Ascending aorta (tissue), 2 donors: ENCODE results near the gene LGALS3. TPM values are rescaled to one million over a fixed set of nuclear protein-coding genes. Genes with fewer than 3 reads are reported as not detected.

Experiments used
- DNase-seq, 2 donors: peaks; one replicate each; pipeline ENCODE4 v3.0.0-alpha.2; 2019; ENCODE audit warnings: low spot score in 2 of 2
- H3K27ac ChIP-seq, 2 donors: fragments of 200-600 bp; sonication (generic); one replicate each; pipeline ENCODE4 v1.5.1; 2016 to 2017; ENCODE audit warnings: mild to moderate bottlenecking in 1 of 2
- H3K27me3 ChIP-seq: fragments of 200-600 bp; sonication (generic); one replicate; pipeline ENCODE4 v1.5.1; 2017
- H3K36me3 ChIP-seq, 2 donors: fragments of 200-600 bp; sonication (generic); one replicate each; pipeline ENCODE4 v1.5.1; 2016
- H3K4me1 ChIP-seq, 2 donors: fragments of 200-600 bp; sonication (generic); one replicate each; pipeline ENCODE4 v1.5.1; 2016 to 2017; ENCODE audit warnings: mild to moderate bottlenecking in 1 of 2
- H3K4me3 ChIP-seq, 2 donors: fragments of 200-600 bp; sonication (generic); one replicate each; pipeline ENCODE4 v1.5.1; 2016 to 2017; ENCODE audit warnings: mild to moderate bottlenecking in 1 of 2
- H3K9me3 ChIP-seq, 2 donors: fragments of 200-600 bp; sonication (generic); one replicate each; pipeline ENCODE4 v1.5.1; 2016
- CTCF ChIP-seq, 3 experiments: fragments of 200-600 bp in 2 of 3; fragments of 450-650 bp in 1 of 3; sonication (generic) in 2 of 3; IDR thresholded peaks; one replicate each; pipeline ENCODE4 v1.5.1; 2016 to 2019; ENCODE audit warnings: antibody characterized with exemption in 3 of 3, mild to moderate bottlenecking in 1 of 3, moderate library complexity in 1 of 3
- intact Hi-C: fragments of 100-400 bp; cut with DNase I; formaldehyde crosslinking; loops from one replicate; pipeline ENCODE4 v1.15.1; 2023
- total RNA-seq: library from RNA; depleted of rRNA; stranded (reverse); fragments of >200 nt; gene quantifications from one replicate; pipeline ENCODE4 v1.1.0, GENCODE V29; 2016

The LGALS3 gene
- total RNA-seq, 1 donor from 2014 or later = 358 TPM

GRCh38 chr14:55101698-55102097, 27.4 kb upstream of the LGALS3 start:
- Histone ChIP-seq H3K4me1 (peaks cover 14 to 26% of the 10 kb centered on the region in 2 donors), H3K36me3 (no peaks in the 10 kb centered on the region), H3K4me3 (no peak overlapping the region), H3K27ac (peak overlapping the region; percentile 73 to 84), H3K9me3 (no peaks in the 10 kb centered on the region), H3K27me3 (no peaks in the 10 kb centered on the region)
- no peak for DNase-seq
- TF ChIP-seq CTCF (IDR thresholded peaks at IDR 0.05) = no peak
- intact Hi-C loops = loop anchor here (2.0 to 5.0 kb wide), 2 partner anchors 29 to 49 kb away; partner anchors contain the start of gene MAPK1IP1L

GRCh38 chr14:55102141-55102621, 26.9 kb upstream of the LGALS3 start:
- peak; percentile 53 to 86 for DNase-seq
- no peaks in the 10 kb centered on the region for H3K27me3 ChIP-seq
- H3K9me3 ChIP-seq = no peaks in the 10 kb centered on the region
- H3K4me3 ChIP-seq = no peak overlapping the region
- intact Hi-C loops = loop anchor here (2.0 to 5.0 kb wide), 2 partner anchors 29 to 50 kb away; partner anchors contain the start of gene MAPK1IP1L
- H3K4me1 ChIP-seq = peaks cover 18 to 30% of the 10 kb centered on the region in 2 donors
- no peaks in the 10 kb centered on the region for H3K36me3 ChIP-seq
- H3K27ac ChIP-seq = peak overlapping the region; percentile 73 to 84
- no peak for TF ChIP-seq CTCF (IDR thresholded peaks at IDR 0.05)

- intact Hi-C loops = loop anchor here (2.0 to 5.0 kb wide), 2 partner anchors 30 to 51 kb away; partner anchors contain the start of gene MAPK1IP1L
- H3K36me3 ChIP-seq = no peaks in the 10 kb centered on the region
- H3K4me3 ChIP-seq = no peak overlapping the region
- DNase-seq = peak in 1 of 2 donors; percentile 83
- no peaks in the 10 kb centered on the region for H3K27me3 ChIP-seq
- H3K9me3 ChIP-seq = no peaks in the 10 kb centered on the region
- H3K27ac ChIP-seq = peak overlapping the region; percentile 73 to 84
- TF ChIP-seq CTCF (IDR thresholded peaks at IDR 0.05) = no peak
- H3K4me1 ChIP-seq = peaks cover 21 to 38% of the 10 kb centered on the region in 2 donors
These were observed 25.9 kb upstream of the LGALS3 start for GRCh38 chr14:55103005-55103640.

GRCh38 chr14:55103971-55104954, 24.8 kb upstream of the LGALS3 start:
- Histone ChIP-seq H3K27me3 (no peaks in the 10 kb centered on the region), H3K27ac (peak overlapping the region; percentile 73 to 84), H3K36me3 (no peaks in the 10 kb centered on the region), H3K4me1 (peaks cover 24 to 42% of the 10 kb centered on the region in 2 donors), H3K4me3 (no peak overlapping the region), H3K9me3 (no peaks in the 10 kb centered on the region)
- intact Hi-C loops = loop anchor here (2.0 to 5.0 kb wide), 2 partner anchors 31 to 52 kb away; partner anchors contain the start of gene MAPK1IP1L
- TF ChIP-seq CTCF (IDR thresholded peaks at IDR 0.05) = no peak
- DNase-seq = no peak

GRCh38 chr14:55105991-55106390, 23.1 kb upstream of the LGALS3 start:
- peaks cover 24 to 42% of the 10 kb centered on the region in 2 donors for H3K4me1 ChIP-seq
- no peaks in the 10 kb centered on the region for H3K9me3 ChIP-seq

More at GRCh38 chr14:55105991-55106390, 23.1 kb upstream of the LGALS3 start:
- Histone ChIP-seq H3K27me3 (no peaks in the 10 kb centered on the region), H3K36me3 (no peaks in the 10 kb centered on the region), H3K27ac (peak overlapping the region; percentile 28 to 84), H3K4me3 (no peak overlapping the region)
- intact Hi-C loops = no loop called here
- no peak for DNase-seq
- no peak for TF ChIP-seq CTCF (IDR thresholded peaks at IDR 0.05)
